Naive thymus-derived CD8-positive, alpha-beta T cell (primary cell): ENCODE results near the gene JAK1. TPM values are rescaled to one million over a fixed set of nuclear protein-coding genes. Genes with fewer than 3 reads are reported as not detected.
"Not testable (repeated sequence)": the region's sequence is repeated elsewhere in the genome, so short reads cannot be mapped to it uniquely, and the experiment has no call there.

Experiments used
- ATAC-seq, 2 donors: fragments of 150-1000 bp; cut with Tn5 transposase in 1 of 2; sonication (Bioruptor Pico), chemical (Tn5 transposase) in 1 of 2; 1 replicate in 1 of 2; 2 replicates in 1 of 2; pipeline ENCODE4 v1.10.0; 2021; ENCODE audit warnings: mild to moderate bottlenecking in 2 of 2, moderate library complexity in 2 of 2
- POLR2A ChIA-PET: fragments of 350-600 bp; sonication (Branson Sonifier 250); formaldehyde crosslinking; loops from one replicate; lab custom pipeline; 2021; ENCODE audit warnings: antibody characterized with exemption; lab: Charles Lee
- DNase-seq, 10 donors: peaks; one replicate each; pipeline versions ENCODE4 v3.0.0 to v3.0.0-alpha.2; 2020 to 2022
- H3K27ac Mint-ChIP-seq, 10 donors: one replicate each; pipeline ENCODE4 v1.8.0; 2020 to 2022; ENCODE audit warnings: mild to moderate bottlenecking in 10 of 10, mixed read lengths in 10 of 10, moderate library complexity in 4 of 10, inconsistent platforms in 1 of 10
- H3K27me3 Mint-ChIP-seq, 5 donors: one replicate each; pipeline ENCODE4 v1.8.0; 2021 to 2022; ENCODE audit warnings: mixed read lengths in 5 of 5
- H3K36me3 Mint-ChIP-seq, 3 donors: one replicate each; pipeline ENCODE4 v1.8.0; 2020 to 2022; ENCODE audit warnings: mixed read lengths in 3 of 3, mild to moderate bottlenecking in 2 of 3, inconsistent platforms in 1 of 3
- H3K4me1 Mint-ChIP-seq, 4 donors: one replicate each; pipeline ENCODE4 v1.8.0; 2021 to 2022; ENCODE audit warnings: mixed read lengths in 4 of 4
- H3K4me3 Mint-ChIP-seq, 10 donors: one replicate each; pipeline ENCODE4 v1.8.0; 2020 to 2022; ENCODE audit warnings: mild to moderate bottlenecking in 10 of 10, mixed read lengths in 10 of 10, moderate library complexity in 6 of 10, inconsistent platforms in 1 of 10
- H3K9me3 Mint-ChIP-seq, 9 donors: one replicate each; pipeline ENCODE4 v1.8.0; 2020 to 2022; ENCODE audit warnings: mixed read lengths in 9 of 9, mild to moderate bottlenecking in 3 of 9, inconsistent platforms in 1 of 9, moderate library complexity in 1 of 9
- polyA plus RNA-seq, 3 donors: library from polyadenylated mRNA; unstranded; fragments of 300-500 nt; fragmentation: Illumina TruSeq; gene quantifications; one replicate each; pipeline ENCODE4 v1.2.3, GENCODE V29; 2021
- total RNA-seq, 8 experiments: library from RNA in 2 of 8; stranded (reverse) in 2 of 8; gene quantifications; one replicate each; pipeline ENCODE4 v1.2.3 and lab custom pipeline; 2021 to 2026

The JAK1 gene
- total and polyA plus RNA-seq, 5 experiments from 2014 or later = 162 to 361 (median 244) TPM

DNA sequence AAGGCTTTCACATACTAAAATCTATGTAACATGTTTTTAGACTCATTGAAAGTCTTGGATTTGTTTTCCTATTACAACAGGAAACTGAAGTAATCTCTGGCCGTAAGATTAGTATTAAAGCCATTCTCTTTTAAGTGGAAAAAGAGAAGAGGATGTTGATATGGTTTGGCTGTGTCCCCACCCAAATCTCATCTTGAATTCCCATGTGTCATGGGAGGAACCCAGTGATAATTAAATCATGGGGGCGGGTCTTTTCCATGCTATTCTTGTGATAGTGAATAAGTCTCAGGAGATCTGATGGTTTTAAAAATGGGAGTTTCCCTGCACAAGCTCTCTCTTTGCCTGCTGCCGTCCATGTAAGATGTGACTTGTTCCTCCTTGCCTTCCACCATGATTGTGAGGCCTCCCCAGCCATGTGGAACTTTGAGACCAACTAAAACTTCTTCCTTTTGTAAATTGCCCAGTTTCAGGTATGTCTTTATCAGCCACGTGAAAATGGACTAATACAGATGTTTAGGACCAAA, 32.1 kb upstream of the JAK1 start:
- DNase-seq, H3K4me3 Mint-ChIP-seq, H3K27me3 Mint-ChIP-seq, ATAC-seq, POLR2A ChIA-PET: not testable (repeated sequence)
- peaks cover 0 to 16% (median 10%) of the 10 kb centered on the region in 3 donors for H3K36me3 Mint-ChIP-seq
- peaks cover 14 to 29% (median 22%) of the 10 kb centered on the region in 4 donors for H3K4me1 Mint-ChIP-seq
- peaks cover 0 to 18% (median 2%) of the 10 kb centered on the region in 9 donors for H3K9me3 Mint-ChIP-seq
- H3K27ac Mint-ChIP-seq = peak overlapping the region in 1 of 10 donors; percentile 53

DNA sequence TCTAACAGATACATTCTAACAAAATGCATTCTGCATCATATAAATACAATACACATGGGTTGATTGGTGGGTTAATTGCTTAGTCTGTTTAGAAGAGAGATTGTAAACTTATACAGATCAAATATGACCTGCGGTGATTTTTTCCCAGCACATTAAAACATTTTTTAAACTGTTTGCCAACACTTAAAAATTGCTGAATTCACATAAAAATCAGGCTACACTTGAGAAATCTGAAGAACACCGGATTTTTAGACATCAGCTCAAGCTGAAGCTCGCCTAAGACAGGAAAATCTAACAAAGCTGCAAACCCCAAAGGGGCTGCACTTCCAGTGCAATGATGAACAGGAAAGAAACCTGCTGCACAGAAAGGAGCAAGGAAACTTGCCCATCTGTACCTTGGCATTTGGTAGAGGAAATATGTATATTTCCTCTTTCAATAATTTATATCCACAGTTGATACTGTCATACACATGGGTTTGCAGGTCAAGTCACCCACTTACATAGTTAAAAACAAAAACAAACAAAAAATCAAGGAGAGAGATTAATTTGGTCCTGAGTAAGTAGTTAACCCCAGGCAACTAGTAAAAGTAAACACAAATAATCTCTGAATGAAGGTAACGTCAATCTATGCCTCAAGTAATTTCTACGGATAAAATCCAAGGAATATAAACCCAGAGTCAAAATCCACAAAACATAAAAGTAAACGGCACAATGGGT, 30.4 kb upstream of the JAK1 start:
- POLR2A ChIA-PET = no interaction called here
- H3K4me1 Mint-ChIP-seq = peaks cover 7 to 15% (median 11%) of the 10 kb centered on the region in 4 donors
- H3K9me3 Mint-ChIP-seq = peaks cover 0 to 18% (median 2%) of the 10 kb centered on the region in 9 donors

DNA sequence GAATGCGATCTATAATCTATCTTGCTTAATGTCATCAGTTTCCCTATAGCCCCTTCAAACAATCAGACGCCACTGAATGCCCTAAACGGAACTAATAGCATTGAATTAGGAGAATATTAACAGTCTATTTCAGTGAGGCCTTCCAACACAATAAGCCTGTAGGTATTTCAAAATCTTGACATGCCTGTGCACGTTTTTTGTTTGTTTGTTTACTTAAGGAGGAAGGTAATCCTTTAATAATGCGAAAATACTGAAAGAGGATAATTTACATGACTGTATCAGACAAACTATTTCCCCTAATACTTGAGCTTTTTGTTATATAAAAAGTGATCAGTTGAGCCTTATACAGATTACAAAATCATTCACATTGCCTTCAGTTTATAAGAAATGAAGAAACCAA, 29.0 kb upstream of the JAK1 start:
- ATAC-seq = no peak
- Mint-ChIP-seq H3K27ac (no peak overlapping the region), H3K36me3 (peaks cover 0 to 16% (median 14%) of the 10 kb centered on the region in 3 donors), H3K4me1 (peaks cover 0 to 3% (median 2%) of the 10 kb centered on the region in 4 donors), H3K27me3 (no peaks in the 10 kb centered on the region), H3K9me3 (peaks cover 0 to 18% (median 2%) of the 10 kb centered on the region in 9 donors), H3K4me3 (no peak overlapping the region)
- DNase-seq = no peak
- POLR2A ChIA-PET = no interaction called here

More for the DNA sequence above, 30.4 kb upstream of the JAK1 start:
- no peak for DNase-seq
- no peak for ATAC-seq
- Mint-ChIP-seq H3K36me3 (peaks cover 0 to 16% (median 10%) of the 10 kb centered on the region in 3 donors), H3K4me3 (no peak overlapping the region), H3K27me3 (no peaks in the 10 kb centered on the region), H3K27ac (no peak overlapping the region)

DNA sequence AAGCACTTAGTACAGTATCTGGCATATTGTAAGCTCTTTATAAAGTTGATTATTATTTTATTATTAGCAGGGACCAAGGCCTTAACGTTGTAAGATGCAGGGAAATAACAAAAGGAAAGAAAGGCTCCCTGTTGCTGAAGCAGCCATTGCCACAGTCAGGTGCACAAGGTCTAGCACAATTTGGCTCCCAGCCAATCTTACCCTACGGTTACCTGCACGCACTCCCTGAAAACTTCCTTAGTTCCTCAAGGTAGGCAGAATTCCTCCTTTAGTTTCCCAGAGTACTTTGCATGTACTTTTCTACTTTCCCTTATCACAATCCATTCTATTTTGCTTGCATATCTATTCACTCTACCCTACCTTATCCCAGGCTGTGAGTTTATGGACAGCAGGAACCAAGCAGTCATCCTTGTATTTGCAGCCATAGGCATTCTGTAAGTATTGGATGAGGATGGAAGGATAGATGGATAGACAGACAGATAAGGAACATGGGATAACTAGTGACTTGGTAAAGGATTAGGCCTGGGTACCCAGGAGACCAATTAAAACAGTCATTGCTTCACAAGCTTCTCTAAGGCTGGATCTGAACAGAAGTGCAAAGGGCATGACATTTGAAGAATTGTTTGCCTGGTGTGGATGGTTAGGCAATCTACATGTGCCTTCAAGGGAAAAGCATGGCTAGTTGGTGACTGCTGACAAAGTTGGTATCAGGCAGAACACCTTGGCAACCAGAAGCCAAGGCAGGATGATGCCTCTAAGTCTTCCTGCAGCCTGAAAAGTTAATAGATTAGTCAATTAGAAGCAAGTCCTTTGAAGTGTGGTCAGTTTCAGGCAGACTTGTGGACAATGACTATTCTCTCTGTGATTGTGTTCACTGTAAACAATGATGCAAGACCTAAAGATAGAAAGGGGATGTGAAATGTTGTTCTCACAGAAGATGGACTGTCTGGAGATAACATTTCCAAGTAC, 20.8 kb upstream of the JAK1 start:
- Mint-ChIP-seq H3K4me3 (no peak overlapping the region), H3K9me3 (no peaks in the 10 kb centered on the region), H3K4me1 (peaks cover 4 to 16% (median 6%) of the 10 kb centered on the region in 4 donors), H3K36me3 (peaks cover 0 to 4% (median 0%) of the 10 kb centered on the region in 3 donors), H3K27me3 (no peaks in the 10 kb centered on the region), H3K27ac (no peak overlapping the region)
- DNase-seq = no peak
- POLR2A ChIA-PET = interaction anchor here (0.7 kb wide), 1 partner anchor 482 kb away, joined by 3 read pairs; no protein-coding TSS in a partner anchor
- no peak for ATAC-seq

DNA sequence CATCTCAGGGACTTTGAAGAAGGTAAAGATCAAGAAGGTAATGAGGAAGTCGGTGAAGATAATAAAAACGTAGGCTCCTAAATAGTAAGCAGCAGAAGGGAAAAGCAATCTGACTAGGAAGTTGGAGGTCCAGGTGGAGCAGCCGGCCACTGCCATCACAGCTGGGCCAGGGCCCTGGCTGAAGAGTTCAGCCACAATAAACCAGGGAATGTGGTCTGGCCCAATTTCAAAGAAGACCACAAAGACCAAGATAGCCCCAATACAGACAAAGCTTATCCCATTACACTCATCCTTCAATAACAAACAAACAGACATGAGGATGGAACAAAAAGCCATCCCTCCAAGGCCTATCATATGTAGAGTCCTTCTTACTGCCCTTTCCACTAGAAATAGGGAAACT, 18.4 kb upstream of the JAK1 start:
- POLR2A ChIA-PET = no interaction called here

DNA sequence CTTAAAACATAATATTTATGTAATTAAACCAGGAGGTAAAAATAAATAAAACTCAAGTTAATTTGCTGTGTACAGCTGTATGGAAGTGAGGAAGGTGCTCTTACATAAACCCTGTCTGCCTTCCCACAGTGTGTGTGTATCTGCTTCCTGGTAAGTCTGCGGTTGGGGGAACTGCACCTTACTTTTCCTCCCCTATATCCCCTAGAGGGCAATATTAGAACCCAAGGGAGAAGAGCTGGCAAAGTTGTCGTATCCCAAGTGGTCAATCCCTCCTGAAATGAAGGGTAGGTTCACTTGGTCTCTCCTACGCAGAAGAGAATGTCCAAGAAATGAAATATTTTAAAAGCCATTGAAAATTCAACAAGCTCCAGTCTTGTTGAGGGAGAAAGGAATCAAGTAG, 17.8 kb upstream of the JAK1 start:
- POLR2A ChIA-PET = no interaction called here
- no peak for ATAC-seq
- DNase-seq = no peak
- H3K4me3 Mint-ChIP-seq = no peak overlapping the region
- H3K36me3 Mint-ChIP-seq = no peaks in the 10 kb centered on the region
- H3K9me3 Mint-ChIP-seq = no peaks in the 10 kb centered on the region
- peak overlapping the region in 3 of 10 donors; percentile 4 to 86 (median 37) for H3K27ac Mint-ChIP-seq
- H3K4me1 Mint-ChIP-seq = peaks cover 5 to 25% (median 13%) of the 10 kb centered on the region in 4 donors
- no peaks in the 10 kb centered on the region for H3K27me3 Mint-ChIP-seq

More for the DNA sequence above, 18.4 kb upstream of the JAK1 start:
- Mint-ChIP-seq H3K27me3 (no peaks in the 10 kb centered on the region), H3K9me3 (no peaks in the 10 kb centered on the region), H3K36me3 (no peaks in the 10 kb centered on the region), H3K4me3 (no peak overlapping the region), H3K27ac (peak overlapping the region in 3 of 10 donors; percentile 16 to 47 (median 37)), H3K4me1 (peaks cover 5 to 25% (median 13%) of the 10 kb centered on the region in 4 donors)
- no peak for DNase-seq
- ATAC-seq = no peak

DNA sequence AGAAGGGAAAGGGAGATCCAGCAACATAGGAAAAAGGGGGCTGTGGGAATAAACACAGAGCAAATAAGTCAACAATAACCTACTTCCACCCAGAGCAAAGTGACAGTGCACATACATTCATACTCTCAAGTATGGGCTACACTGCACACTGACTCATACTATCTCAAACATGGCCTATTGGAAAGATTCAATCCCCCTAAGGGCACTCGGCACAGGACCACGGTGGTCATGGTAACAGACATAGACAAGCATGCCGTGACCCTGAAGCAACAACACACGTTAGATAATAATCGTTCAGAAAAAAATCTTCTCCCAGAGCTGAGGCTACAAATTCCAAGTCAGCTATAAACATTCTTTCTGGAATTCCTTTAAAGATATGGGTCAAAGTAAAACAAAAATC, 16.8 kb upstream of the JAK1 start:
- DNase-seq (no peak), ATAC-seq (no peak)
- Mint-ChIP-seq H3K9me3 (no peaks in the 10 kb centered on the region), H3K27ac (no peak overlapping the region), H3K27me3 (no peaks in the 10 kb centered on the region), H3K36me3 (no peaks in the 10 kb centered on the region), H3K4me3 (peak overlapping the region in 1 of 10 donors; percentile 20), H3K4me1 (peaks cover 5 to 24% (median 13%) of the 10 kb centered on the region in 4 donors)
- POLR2A ChIA-PET = no interaction called here

DNA sequence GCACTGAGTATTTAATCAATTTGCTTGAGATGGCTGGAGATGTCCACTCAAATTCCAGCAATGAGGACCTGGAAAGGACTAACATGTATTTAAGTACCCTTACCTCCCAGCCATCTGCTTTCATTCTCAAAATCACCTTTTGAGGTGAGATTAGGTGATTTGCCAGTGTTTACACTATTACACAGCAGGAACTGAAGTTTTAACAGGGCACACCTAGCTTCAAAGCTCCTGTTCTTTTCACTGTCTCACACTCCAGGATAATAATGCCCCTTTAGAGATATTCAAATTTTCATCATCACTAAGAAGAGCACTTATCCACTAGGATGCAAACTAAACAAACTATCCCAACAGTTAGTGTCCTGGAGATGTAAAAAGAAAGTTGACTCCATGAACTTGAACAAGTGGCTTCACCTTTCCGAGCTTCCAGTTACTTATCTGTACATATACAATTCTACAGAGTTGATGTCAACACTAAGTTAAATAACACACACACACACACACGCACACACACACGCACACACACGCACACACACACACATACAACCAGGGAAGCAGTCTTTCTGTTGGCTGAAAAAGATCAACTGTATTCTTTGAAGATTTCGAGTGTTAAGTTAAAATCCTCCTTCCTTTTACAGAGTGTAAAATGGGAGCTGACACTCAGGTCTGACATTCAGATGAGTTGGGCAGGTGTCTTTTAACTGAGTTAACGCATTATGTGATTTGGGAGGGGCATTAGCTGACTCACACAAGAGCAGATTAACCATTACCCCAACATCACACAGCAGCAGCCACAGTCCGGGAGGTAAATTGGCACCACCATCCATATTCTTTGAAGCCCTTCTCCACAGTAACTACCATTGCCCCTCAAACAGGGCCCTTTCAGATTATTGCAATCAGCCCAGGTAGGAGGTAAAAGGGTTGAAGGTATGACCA, 15.5 kb upstream of the JAK1 start:
- POLR2A ChIA-PET = no interaction called here
- H3K27ac Mint-ChIP-seq = peak overlapping the region in 2 of 10 donors; percentile 1 to 66
- H3K27me3 Mint-ChIP-seq = no peaks in the 10 kb centered on the region

DNA sequence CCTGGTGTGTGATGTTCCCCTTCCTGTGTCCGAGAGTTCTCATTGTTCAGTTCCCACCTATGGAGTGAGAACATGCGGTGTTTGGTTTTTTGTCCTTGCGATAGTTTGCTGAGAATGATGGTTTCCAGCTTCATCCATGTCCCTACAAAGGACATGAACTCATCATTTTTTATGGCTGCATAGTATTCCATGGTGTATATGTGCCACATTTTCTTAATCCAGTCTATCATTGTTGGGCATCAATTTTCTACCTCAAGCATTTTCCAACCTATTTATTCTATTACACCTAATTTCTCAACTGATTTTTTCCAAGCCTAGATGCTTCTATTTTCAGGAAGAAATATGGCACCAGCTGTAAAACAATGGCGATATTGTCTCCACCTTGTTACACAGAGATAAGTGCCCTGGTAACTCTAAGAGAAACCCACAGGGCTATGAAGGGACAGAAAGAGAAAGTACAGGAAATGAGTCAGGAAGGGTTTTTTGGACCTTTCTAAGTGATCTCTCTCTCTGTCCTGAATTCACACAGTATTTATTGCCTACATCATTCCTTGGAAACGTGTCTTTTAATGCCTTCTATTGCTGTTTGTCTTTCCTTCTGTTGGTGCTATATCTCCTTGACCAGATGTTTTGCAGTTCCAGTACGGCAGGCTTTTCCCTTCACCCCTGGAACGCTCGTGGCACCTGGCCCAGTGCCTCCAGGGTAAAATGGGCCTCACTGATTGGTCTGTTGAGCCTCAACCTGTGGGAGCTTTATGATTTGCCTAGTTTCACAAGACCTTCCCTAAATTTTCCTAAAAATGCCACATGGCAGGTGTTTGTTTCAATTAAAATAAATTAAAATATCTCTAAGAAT, 14.6 kb upstream of the JAK1 start:
- Mint-ChIP-seq H3K9me3 (no peaks in the 10 kb centered on the region), H3K36me3 (no peaks in the 10 kb centered on the region), H3K4me3 (no peak overlapping the region), H3K27me3 (no peaks in the 10 kb centered on the region), H3K27ac (peak overlapping the region in 3 of 10 donors; percentile 25 to 62 (median 45)), H3K4me1 (peaks cover 5 to 18% (median 11%) of the 10 kb centered on the region in 4 donors)
- ATAC-seq (no peak), DNase-seq (no peak)
- POLR2A ChIA-PET = no interaction called here

More for the DNA sequence above, 15.5 kb upstream of the JAK1 start:
- DNase-seq (no peak), ATAC-seq (no peak)
- Mint-ChIP-seq H3K4me3 (no peak overlapping the region), H3K9me3 (no peaks in the 10 kb centered on the region), H3K4me1 (peaks cover 5 to 18% (median 11%) of the 10 kb centered on the region in 4 donors), H3K36me3 (no peaks in the 10 kb centered on the region)

DNA sequence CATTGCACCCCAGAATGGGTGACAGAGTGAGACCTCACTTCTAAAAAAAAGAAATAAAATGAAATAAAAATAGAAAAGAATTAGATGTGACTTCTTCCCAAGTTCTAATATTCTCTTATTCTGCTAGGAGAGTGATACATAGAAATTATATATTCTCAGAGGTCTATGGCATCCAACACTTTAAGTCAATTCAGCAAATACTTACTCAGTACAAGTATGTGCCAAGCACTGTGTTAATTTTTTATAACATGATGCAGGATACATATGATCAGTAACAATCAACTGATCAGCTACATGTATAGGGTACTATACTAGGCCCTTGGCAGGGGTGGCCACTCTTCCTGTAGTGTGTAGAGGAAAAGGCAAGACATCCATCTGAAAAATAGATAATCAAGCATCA, 13.0 kb upstream of the JAK1 start:
- peaks cover 5 to 23% (median 11%) of the 10 kb centered on the region in 4 donors for H3K4me1 Mint-ChIP-seq
- no peak overlapping the region for H3K27ac Mint-ChIP-seq
- DNase-seq = no peak
- POLR2A ChIA-PET = interaction anchor here (0.8 kb wide), 1 partner anchor 23 kb away, joined by 3 read pairs; no protein-coding TSS in a partner anchor
- H3K36me3 Mint-ChIP-seq = no peaks in the 10 kb centered on the region
- ATAC-seq = no peak
- H3K4me3 Mint-ChIP-seq = no peak overlapping the region
- H3K9me3 Mint-ChIP-seq = no peaks in the 10 kb centered on the region
- no peaks in the 10 kb centered on the region for H3K27me3 Mint-ChIP-seq

DNA sequence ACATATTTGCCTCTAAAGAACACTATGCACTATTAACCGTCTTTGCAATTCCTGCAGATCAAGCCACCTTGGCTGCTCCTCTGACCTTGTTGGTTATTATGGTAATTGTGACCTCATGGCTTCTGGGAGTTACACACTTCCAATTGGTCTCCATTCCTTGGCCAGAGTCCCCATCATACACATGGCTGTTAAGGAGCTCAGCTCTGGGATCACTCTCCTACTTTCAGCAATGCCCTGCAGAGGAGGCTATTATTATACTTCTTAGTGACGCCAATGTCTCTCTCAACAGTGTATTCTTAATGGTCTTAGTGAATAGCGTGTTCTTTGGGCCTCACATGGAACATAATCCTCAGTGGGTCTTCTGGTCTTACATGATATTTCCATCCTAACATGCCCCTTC, 10.0 kb upstream of the JAK1 start:
- DNase-seq = no peak
- H3K4me1 Mint-ChIP-seq = peaks cover 6 to 29% (median 9%) of the 10 kb centered on the region in 4 donors
- no peaks in the 10 kb centered on the region for H3K27me3 Mint-ChIP-seq
- no peaks in the 10 kb centered on the region for H3K36me3 Mint-ChIP-seq
- H3K9me3 Mint-ChIP-seq = no peaks in the 10 kb centered on the region
- no peak for ATAC-seq
- H3K4me3 Mint-ChIP-seq = no peak overlapping the region
- H3K27ac Mint-ChIP-seq = no peak overlapping the region
- POLR2A ChIA-PET = interaction anchor here (1.2 kb wide), 1 partner anchor 10 kb away, joined by 4 read pairs; no protein-coding TSS in a partner anchor
